Stimulated activated effector memory CD8-positive, alpha-beta T cell treated with anti-CD3 and anti-CD28 coated beads, Interleukin-12 subunit alpha, Interleukin-12 subunit beta, amount 100 ng/mL, for 72 hours (primary cell): ENCODE measurements around the gene RGMB.

ENCODE experiments used
- ATAC-seq: fragments of 150-1000 bp; cut with Tn5 transposase; 2 replicates; pipeline ENCODE4 v1.10.0; 2021
- DNase-seq, 2 donors: peaks; one replicate each; pipeline ENCODE4 v3.0.0; 2021 to 2022; ENCODE audit warnings: low spot score in 2 of 2
- H3K27ac Mint-ChIP-seq: one replicate; pipeline ENCODE4 v1.8.0; 2022; ENCODE audit warnings: mild to moderate bottlenecking, mixed read lengths
- H3K36me3 Mint-ChIP-seq: one replicate; pipeline ENCODE4 v1.8.0; 2022; ENCODE audit warnings: mild to moderate bottlenecking, mixed read lengths
- H3K4me1 Mint-ChIP-seq: one replicate; pipeline ENCODE4 v1.8.0; 2022; ENCODE audit warnings: mixed read lengths
- H3K4me3 Mint-ChIP-seq: one replicate; pipeline ENCODE4 v1.8.0; 2022; ENCODE audit warnings: mild to moderate bottlenecking, mixed read lengths
- H3K9me3 Mint-ChIP-seq: one replicate; pipeline ENCODE4 v1.8.0; 2022; ENCODE audit warnings: mixed read lengths

Gene RGMB

DNA sequence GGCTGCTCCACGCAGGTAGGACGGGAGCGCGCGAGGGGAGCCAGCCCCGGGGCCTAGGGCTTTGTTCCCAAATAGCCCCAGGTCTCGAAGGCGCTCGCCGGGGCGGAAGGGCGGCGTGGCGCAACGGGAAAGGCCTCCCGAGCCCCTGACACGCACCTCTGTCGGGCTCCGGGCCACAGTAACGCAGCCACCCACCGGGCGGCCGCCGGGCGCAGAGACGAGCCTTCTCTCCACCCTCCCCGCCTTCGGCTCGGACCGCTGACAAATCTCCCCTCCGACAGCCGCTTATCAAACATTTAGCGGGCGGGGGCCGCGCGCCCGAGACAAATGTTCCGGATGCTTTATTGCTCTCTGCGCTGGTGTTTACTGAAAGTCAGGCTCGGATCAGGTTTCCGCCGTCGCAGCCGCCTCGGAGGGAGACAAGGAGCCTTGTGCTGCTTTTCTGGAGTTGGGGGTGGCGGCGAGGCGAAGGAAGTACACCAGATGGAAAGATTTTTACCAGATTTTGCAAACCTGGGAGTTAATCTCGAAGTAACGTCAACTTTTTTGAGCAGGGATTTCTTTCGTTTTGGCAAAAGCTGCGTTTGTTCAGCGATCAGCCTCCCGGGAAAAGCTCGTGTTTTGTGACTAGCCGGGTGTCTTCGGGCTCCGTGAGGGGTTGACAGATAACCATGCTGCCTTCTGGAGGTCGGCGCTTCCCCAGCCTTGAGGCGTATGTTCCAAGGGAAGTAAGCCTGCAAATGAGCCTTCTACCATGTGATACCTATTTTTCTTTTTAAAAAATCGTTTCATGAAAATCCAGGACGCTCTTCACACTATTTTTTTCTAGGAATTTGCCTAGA, 950 bp downstream of the RGMB start:
- H3K4me1 Mint-ChIP-seq, result peaks cover 43% of the 10 kb centered on the region
- peak overlapping the region; percentile 14 for H3K27ac Mint-ChIP-seq
- peaks cover 7% of the 10 kb centered on the region for H3K36me3 Mint-ChIP-seq
- H3K4me3 Mint-ChIP-seq, result peak overlapping the region; percentile 97
- DNase-seq (peak; percentile 36 to 69), ATAC-seq (peak; percentile 49)
- no peaks in the 10 kb centered on the region for H3K9me3 Mint-ChIP-seq

DNA sequence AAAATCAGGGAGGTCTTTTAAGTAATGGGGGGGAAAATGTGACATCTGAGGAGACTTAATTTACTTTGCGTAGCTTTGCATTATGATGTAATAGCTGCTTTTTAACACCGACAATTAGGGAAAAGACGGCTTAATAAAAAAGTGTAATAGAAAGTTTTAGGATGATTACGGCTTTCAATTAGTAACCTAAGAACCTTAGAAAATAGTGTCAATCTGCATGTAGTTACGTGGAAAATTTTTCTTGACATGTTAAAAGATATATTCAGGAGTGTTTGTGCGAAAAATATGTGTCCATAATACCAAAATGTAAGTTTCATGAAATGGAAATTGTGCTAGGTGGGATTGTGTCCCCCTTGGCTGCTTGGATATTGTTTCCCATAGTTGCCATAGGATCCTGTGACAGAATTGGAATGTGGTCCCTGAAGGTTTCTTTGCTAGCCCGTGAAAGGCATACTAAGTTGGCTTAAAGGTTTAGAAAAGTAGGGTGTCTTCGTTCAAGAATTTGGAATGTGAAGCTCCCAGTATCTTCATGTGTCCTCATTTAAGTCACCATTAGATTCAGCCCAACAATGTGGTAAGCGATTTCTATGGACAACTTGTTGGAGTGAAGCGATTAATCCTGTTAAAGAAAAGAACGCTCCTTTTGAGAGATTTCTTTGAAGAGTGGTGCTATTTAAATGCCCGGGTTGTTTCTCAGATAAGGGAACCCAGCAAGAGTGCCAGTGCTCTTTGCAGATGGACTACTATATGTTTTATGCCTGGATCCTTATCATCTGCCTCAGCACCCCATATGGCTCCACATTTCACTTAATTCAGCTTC, 2.0 kb downstream of the RGMB start:
- H3K9me3 Mint-ChIP-seq, result no peaks in the 10 kb centered on the region
- H3K4me3 Mint-ChIP-seq, result peak overlapping the region; percentile 97
- H3K36me3 Mint-ChIP-seq, result peaks cover 7% of the 10 kb centered on the region
- no peak for ATAC-seq
- peak overlapping the region; percentile 14 for H3K27ac Mint-ChIP-seq
- H3K4me1 Mint-ChIP-seq, result peaks cover 32% of the 10 kb centered on the region
- no peak for DNase-seq

DNA sequence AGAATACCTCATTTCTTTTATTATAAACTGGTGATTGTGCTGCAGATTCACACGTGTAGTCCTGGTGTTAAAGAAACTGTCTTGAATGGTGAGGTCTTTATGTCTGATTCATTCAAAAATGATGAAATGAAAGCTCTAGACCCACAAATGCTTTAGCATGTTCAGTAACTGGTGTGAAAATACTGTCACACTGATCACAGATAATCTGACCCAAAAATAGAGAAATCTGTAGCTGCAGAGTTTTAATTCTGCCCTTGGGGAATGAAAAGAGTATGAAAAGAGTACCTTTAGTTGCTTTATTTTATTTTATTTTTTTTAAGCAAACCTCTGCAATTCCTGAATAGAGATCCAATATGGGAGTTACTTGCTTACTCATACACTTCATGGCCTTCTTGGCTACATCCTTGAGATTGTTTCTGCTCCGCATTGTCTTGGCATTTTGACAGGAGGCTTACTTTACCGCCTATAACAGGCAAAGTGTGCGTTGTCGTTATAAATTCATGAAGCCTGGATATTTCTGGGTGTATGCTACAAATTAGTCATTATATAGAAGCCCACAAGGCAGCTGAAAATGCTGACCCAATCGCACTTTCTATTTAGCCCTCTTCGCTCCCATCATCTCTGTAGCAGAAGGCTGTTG, 2.7 kb downstream of the RGMB start:
- no peak for DNase-seq
- ATAC-seq, result no peak
- peaks cover 7% of the 10 kb centered on the region for H3K36me3 Mint-ChIP-seq
- no peaks in the 10 kb centered on the region for H3K9me3 Mint-ChIP-seq
- H3K27ac Mint-ChIP-seq, result no peak overlapping the region
- H3K4me1 Mint-ChIP-seq, result peaks cover 25% of the 10 kb centered on the region
- no peak overlapping the region for H3K4me3 Mint-ChIP-seq

DNA sequence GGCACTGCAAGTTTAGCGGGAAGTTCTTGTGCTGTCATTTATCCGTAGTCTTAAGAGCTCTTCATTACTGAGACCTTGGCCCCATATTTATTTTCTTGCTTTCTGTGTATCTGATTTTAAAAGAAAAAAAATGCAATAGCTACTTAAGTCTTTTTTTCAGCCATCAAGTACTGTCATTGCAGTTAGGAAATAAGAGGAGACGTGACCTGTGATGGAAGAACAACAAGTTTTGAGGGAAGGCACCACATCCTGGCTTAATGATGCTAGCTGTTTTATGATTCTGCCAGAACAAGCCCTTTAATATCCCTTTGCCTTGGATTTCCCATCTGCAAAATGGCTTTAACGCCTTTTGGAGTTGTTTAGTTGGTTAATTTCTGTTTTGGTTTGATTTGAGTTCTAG, 3.8 kb downstream of the RGMB start:
- no peak overlapping the region for H3K4me3 Mint-ChIP-seq
- ATAC-seq, result no peak
- no peak for DNase-seq
- peaks cover 20% of the 10 kb centered on the region for H3K4me1 Mint-ChIP-seq
- H3K9me3 Mint-ChIP-seq, result no peaks in the 10 kb centered on the region
- H3K27ac Mint-ChIP-seq, result no peak overlapping the region
- H3K36me3 Mint-ChIP-seq, result peaks cover 7% of the 10 kb centered on the region

DNA sequence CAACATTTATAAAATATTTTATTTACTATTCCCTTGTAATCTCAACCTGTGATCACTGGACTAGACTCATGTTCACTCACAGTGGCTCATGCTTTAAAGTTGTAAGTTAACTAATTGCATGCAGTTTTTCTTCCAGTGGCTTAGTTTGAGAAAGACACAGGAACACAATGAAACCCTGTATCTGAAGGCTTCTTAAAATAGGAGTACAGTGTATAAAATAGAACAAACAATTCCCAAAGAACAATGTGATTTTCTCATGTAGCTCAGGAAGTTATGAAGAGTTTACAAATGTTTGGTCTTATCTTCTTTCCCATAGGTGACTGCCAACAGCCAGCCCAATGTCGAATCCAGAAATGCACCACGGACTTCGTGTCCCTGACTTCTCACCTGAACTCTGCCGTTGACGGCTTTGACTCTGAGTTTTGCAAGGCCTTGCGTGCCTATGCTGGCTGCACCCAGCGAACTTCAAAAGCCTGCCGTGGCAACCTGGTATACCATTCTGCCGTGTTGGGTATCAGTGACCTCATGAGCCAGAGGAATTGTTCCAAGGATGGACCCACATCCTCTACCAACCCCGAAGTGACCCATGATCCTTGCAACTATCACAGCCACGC, 5.9 kb downstream of the RGMB start:
- Mint-ChIP-seq H3K4me3 (no peak overlapping the region), H3K9me3 (no peaks in the 10 kb centered on the region)
- no peak for ATAC-seq

DNA sequence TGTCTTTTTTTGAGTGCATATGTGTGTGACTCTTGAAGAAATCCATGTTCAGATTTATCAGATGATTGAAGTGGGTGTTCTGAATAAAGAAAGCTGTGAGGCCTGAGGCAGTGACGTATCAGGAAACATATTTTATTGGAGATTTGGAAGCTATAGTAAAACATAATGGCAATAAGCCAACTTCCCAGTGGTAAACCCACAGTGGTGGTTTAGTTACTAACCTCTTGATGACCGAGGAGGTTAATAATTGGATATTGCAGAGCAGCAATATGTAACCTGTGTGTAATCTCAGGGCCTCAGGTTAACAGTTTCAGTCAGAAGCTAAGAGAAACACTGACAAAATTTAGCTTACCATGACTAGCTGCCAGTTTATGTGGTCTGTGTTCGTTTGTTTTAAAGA, 6.9 kb downstream of the RGMB start:
- Mint-ChIP-seq H3K9me3 (no peaks in the 10 kb centered on the region), H3K36me3 (no peaks in the 10 kb centered on the region), H3K4me1 (no peaks in the 10 kb centered on the region), H3K4me3 (no peak overlapping the region), H3K27ac (no peak overlapping the region)
- ATAC-seq (no peak), DNase-seq (no peak)

More for the DNA sequence above, 5.9 kb downstream of the RGMB start:
- no peaks in the 10 kb centered on the region for H3K36me3 Mint-ChIP-seq
- no peak overlapping the region for H3K27ac Mint-ChIP-seq
- no peak for DNase-seq
- peaks cover 9% of the 10 kb centered on the region for H3K4me1 Mint-ChIP-seq

DNA sequence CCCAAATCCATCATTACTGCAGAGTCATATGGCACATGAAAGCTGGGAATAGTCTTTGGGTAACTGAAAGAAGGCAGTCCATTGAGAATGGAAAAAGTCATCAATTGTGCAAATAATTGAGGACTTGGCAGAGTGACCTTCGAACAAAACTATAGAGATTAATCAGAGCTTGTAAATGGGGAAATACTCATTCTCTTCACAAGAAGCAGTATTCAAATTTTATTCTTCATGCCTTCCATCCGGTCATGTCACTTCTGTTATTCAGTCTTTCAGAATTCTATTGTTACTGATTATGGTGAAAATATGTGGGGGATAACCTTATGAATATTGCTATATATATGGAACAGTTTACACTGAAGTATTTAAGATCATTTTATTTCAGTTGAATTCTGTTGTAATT, 8.1 kb downstream of the RGMB start:
- H3K4me1 Mint-ChIP-seq, result no peaks in the 10 kb centered on the region
- no peaks in the 10 kb centered on the region for H3K36me3 Mint-ChIP-seq
- no peak overlapping the region for H3K4me3 Mint-ChIP-seq
- DNase-seq (no peak), ATAC-seq (no peak)
- no peak overlapping the region for H3K27ac Mint-ChIP-seq
- no peaks in the 10 kb centered on the region for H3K9me3 Mint-ChIP-seq

DNA sequence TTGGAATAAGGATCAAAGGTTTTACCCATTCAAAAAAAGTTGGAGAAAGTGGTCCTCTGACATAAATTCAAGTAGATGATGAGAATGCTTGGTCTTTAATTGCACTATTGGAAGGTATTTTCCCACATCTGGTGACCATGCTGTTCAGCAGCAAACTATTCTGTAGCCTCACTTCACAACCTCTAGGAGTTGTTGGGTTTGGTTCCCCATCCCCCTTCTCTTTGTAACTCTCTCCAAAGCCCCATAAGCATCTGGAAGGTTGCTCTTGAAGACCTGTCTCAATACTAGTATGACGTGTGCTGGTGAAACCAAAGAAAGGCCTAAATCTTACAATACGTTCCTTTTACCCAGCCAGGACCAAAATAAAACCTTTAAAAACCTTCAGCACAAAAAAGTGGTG, 8.5 kb downstream of the RGMB start:
- H3K9me3 Mint-ChIP-seq, result no peaks in the 10 kb centered on the region
- ATAC-seq (no peak), DNase-seq (no peak)
- no peak overlapping the region for H3K4me3 Mint-ChIP-seq
- no peaks in the 10 kb centered on the region for H3K36me3 Mint-ChIP-seq
- no peak overlapping the region for H3K27ac Mint-ChIP-seq
- H3K4me1 Mint-ChIP-seq, result no peaks in the 10 kb centered on the region

DNA sequence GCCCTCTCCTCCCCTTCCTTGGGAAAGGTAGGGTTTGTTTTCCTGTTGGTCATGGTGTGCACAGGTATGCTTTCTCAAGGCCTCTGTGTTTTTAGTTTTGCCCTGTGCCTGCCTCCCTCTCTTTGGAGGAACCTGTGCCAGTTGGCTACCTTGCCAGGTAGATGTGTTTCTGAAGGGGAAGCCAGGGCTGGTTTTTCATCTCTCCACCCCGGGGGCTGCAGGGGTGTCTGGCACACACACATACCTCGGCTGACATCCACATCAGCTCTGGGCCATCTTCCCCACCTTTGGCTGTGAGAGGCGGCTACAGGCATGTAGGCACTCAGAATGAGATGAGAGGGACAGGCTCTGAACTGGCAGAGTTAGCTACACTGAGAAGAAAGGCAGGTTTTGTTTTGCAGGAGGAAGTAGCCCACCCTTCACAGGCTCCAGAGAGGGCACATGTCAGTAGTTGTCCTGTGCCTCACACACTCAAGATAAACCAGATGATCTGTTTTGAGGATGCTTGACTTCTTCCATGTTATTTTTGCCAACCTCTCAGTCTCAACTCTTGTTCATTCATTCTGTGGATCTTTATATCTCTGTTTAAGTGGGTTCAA, 9.7 kb downstream of the RGMB start:
- DNase-seq (no peak), ATAC-seq (no peak)
- Mint-ChIP-seq H3K9me3 (no peaks in the 10 kb centered on the region), H3K36me3 (no peaks in the 10 kb centered on the region), H3K4me3 (no peak overlapping the region), H3K4me1 (no peaks in the 10 kb centered on the region), H3K27ac (no peak overlapping the region)

DNA sequence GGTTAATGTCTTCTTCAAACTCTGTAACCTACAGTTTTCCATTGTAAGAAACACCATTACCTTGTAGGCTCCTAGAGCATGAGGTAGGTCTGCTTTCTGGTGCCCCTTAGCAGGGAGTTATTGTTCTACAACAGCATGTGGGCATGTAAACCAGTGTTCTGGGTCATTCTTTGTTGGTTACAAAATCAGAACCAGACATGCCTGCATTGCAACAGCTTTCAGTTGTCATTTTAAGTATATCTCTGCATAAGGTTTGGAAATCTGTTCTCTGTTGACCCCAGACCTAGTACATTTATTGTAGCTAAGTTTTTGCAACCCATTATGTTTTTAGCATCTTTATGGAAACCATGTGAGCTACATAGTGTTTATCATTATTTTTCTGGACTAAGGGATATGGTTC, 10.9 kb downstream of the RGMB start:
- DNase-seq, result no peak
- H3K4me1 Mint-ChIP-seq, result no peaks in the 10 kb centered on the region
- no peak overlapping the region for H3K4me3 Mint-ChIP-seq
- ATAC-seq, result no peak
- H3K27ac Mint-ChIP-seq, result no peak overlapping the region
- no peaks in the 10 kb centered on the region for H3K36me3 Mint-ChIP-seq
- no peaks in the 10 kb centered on the region for H3K9me3 Mint-ChIP-seq

DNA sequence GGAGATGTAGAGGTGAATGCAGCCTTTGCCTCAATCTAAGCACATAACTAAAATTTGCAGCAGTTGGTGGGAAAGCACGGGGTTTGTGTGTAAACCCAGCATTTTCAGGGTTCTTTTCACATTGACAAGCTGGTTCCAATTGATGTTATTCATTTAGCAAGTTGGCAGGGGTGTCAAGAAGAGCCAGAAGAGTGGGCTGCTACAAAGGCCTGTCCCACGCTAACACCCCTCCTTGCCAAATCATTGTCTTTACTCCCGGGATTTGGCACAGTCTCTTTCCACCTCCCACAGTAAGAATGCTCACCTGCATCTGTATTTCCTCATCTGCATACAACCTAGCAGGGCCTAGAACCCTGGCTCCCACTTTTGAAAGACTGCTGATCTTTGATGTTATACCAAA, 11.8 kb downstream of the RGMB start:
- H3K4me3 Mint-ChIP-seq, result no peak overlapping the region
- no peaks in the 10 kb centered on the region for H3K36me3 Mint-ChIP-seq
- no peak overlapping the region for H3K27ac Mint-ChIP-seq
- H3K4me1 Mint-ChIP-seq, result no peaks in the 10 kb centered on the region
- DNase-seq, result no peak
- H3K9me3 Mint-ChIP-seq, result no peaks in the 10 kb centered on the region
- no peak for ATAC-seq

DNA sequence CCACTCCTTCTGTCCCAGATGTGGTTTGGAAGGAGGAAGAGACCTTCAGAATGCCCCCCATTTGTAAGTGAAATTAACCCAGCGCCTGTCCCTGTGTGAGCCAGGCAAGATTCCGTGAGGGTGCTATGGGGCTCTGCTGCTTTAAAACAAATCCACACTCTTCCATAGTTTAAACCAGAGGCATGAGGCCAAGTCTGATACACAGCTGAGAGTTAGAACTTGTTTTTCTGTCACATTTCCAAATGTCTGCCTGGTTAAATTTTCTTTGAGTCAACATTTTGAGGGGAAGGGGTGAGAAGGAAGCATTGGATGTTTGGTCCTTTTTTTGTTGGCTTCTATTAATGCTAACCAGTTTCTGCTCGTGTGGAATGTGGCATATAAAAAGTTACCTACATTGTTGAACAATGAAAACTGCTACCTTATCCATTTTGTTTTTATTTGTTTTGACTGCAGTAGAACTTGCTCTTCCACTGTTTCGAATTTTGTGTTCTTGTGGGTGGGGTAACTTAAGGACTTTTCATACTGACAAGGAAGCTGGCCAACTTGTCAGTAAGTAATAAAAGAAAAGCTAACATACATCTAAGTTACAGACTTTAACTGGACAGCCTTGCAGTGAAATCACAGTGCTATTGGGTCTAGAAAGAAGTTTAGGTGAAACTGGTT, 12.9 kb downstream of the RGMB start:
- ATAC-seq (no peak), DNase-seq (no peak)
- Mint-ChIP-seq H3K27ac (no peak overlapping the region), H3K4me3 (no peak overlapping the region), H3K4me1 (no peaks in the 10 kb centered on the region), H3K36me3 (no peaks in the 10 kb centered on the region), H3K9me3 (no peaks in the 10 kb centered on the region)

DNA sequence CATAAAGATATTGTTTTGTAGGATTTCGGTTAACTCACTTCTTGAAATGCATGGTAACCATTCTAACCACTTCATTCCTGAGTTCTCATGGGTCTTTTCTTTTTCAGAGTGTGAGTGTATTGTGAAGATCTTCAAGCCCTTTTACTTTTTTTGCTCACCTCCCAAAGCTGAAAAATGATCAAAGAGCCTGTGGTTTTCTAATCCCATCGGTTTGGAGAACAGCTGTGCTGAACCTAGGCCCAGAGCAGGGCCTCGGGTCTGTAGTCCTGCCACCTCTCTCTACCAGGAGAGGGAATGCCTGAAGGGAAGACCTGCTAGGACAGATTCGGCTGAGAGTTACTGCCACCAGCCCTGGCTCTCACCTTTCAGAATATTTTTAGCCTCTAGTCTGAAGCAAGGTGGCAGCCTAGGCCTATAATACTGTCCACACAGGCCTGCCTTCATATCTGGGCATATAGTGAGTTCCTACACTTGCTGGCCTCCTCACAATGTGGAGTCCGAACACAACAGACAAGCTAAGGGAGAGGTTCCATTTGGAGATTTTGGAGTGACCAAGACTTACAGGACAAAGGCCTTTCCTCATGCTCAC, 13.8 kb downstream of the RGMB start:
- Mint-ChIP-seq H3K9me3 (no peaks in the 10 kb centered on the region), H3K36me3 (no peaks in the 10 kb centered on the region), H3K27ac (no peak overlapping the region), H3K4me3 (no peak overlapping the region), H3K4me1 (no peaks in the 10 kb centered on the region)
- ATAC-seq (no peak), DNase-seq (no peak)

DNA sequence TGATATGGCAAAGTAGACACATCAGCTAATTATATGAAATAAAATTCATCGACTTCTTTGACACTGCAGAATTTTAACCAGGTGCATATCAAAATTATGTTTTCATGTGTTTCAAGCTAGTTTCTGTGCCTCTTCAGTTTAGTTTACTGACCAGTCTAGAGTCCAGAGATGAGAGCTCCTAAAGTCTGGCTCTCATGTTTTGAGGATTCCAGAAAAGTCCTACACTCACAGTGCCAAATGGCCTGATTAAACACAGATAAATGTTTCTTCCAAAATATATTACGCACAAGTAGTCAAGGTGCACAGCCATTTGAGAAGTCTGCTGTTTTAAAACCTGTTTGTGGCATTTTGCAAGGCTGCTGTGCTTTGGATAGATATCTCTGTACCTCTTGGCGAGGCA, 15.6 kb downstream of the RGMB start:
- no peak overlapping the region for H3K27ac Mint-ChIP-seq
- H3K4me1 Mint-ChIP-seq, result no peaks in the 10 kb centered on the region
- no peak for ATAC-seq
- H3K4me3 Mint-ChIP-seq, result no peak overlapping the region
- no peaks in the 10 kb centered on the region for H3K9me3 Mint-ChIP-seq
- no peak for DNase-seq
- H3K36me3 Mint-ChIP-seq, result no peaks in the 10 kb centered on the region
